ENCODE measurements around the gene UPF2. TPM values are rescaled to one million over a fixed set of nuclear protein-coding genes. Genes with fewer than 3 reads are reported as not detected.

Gene UPF2
- polyA plus RNA-seq, 1 donor (not counting 4 experiments of a cell fraction or from before 2014, with no cell fraction given), result 20.3 TPM

DNA sequence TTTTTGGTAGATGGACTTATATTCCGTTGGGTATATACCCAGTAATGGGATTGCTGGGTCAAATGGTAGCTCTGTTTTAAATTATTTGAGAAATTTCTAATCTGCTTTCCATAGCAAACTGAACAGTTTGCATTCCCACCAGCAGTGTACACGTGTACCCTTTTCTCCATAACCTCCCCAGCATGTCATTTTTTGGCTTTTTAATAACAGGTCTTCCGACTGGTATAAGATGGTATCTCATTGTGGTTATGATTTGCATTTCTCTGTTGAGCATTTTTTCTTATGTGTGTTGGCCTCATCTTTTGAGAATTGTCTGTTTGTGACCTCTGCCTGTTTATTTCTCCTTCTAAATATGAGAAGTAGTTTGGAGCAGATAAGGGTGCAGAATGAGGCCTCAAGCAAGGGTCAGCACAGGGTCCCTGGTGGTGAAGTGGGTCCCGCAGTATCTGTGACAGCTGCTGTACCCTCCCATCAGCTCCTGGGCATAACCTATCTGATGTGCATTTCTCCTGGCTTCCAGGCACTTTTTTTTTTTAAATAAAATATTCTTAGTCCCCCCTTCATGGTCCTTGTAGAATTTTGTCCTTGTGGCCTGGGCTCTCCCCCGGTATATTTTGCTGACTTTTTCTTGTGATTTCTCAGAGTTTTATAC is 145.9 kb downstream of the UPF2 start:
- no peak for FAIRE-seq
- Histone ChIP-seq H2AFZ (ENCODE audit: control insufficient read depth, low read length) (no peak overlapping the region), H3K4me2 (ENCODE audit: control insufficient read depth, extremely low read depth, insufficient read depth, low read depth, low read length) (no peak overlapping the region), H3K9ac (ENCODE audit: control insufficient read depth, extremely low read depth, insufficient read depth, low read length) (no peak overlapping the region), H3K79me2 (ENCODE audit: control insufficient read depth, insufficient read depth, low read length) (no peaks in the 10 kb centered on the region), H3K27me3 (ENCODE audit: control insufficient read depth, extremely low read depth, insufficient read depth, low read length) (no peaks in the 10 kb centered on the region), H3K27ac (ENCODE audit: control insufficient read depth, insufficient read depth, low read length) (no peak overlapping the region), H3K4me1 (ENCODE audit: control insufficient read depth, extremely low read depth, insufficient read depth, low read length) (peaks cover 16% of the 10 kb centered on the region), H3K9me3 (ENCODE audit: control insufficient read depth, low read depth, low read length) (no peaks in the 10 kb centered on the region), H4K20me1 (ENCODE audit: control insufficient read depth, extremely low read depth, insufficient read depth, low read length) (no peaks in the 10 kb centered on the region), H3K4me3 (ENCODE audit: control insufficient read depth in 2 of 3, extremely low read depth in 1 of 3, insufficient read depth in 2 of 3, low read depth in 1 of 3, low read length in 3 of 3) (no peak overlapping the region), H3K9me1 (ENCODE audit: control insufficient read depth, extremely low read depth, insufficient read depth, low read length) (no peaks in the 10 kb centered on the region), H3K36me3 (ENCODE audit: control insufficient read depth in 2 of 2, extremely low read depth in 1 of 2, insufficient read depth in 2 of 2, low read length in 2 of 2) (no peaks in the 10 kb centered on the region)
- DNase-seq (ENCODE audit: low read depth, low spot score), result no peak
- dilution Hi-C loops (cut with MboI; ENCODE audit: extremely low pct_ligation_motif_present, low sequenced_read_pairs), result no loop called here
- TF ChIP-seq, protein P1, sequence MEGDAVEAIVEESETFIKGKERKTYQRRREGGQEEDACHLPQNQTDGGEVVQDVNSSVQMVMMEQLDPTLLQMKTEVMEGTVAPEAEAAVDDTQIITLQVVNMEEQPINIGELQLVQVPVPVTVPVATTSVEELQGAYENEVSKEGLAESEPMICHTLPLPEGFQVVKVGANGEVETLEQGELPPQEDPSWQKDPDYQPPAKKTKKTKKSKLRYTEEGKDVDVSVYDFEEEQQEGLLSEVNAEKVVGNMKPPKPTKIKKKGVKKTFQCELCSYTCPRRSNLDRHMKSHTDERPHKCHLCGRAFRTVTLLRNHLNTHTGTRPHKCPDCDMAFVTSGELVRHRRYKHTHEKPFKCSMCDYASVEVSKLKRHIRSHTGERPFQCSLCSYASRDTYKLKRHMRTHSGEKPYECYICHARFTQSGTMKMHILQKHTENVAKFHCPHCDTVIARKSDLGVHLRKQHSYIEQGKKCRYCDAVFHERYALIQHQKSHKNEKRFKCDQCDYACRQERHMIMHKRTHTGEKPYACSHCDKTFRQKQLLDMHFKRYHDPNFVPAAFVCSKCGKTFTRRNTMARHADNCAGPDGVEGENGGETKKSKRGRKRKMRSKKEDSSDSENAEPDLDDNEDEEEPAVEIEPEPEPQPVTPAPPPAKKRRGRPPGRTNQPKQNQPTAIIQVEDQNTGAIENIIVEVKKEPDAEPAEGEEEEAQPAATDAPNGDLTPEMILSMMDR (optimal IDR thresholded peaks at IDR 0.05 in 1 of 3, IDR thresholded peaks at IDR 0.05 in 1 of 3, conservative IDR thresholded peaks at IDR 0.05 in 1 of 3; ENCODE audit: extremely low read depth in 1 of 3, insufficient read depth in 2 of 3, low read length in 3 of 3), result no peak
- TF ChIP-seq EZH2 (IDR thresholded peaks at IDR 0.05; ENCODE audit: low read length), result no peak

DNA sequence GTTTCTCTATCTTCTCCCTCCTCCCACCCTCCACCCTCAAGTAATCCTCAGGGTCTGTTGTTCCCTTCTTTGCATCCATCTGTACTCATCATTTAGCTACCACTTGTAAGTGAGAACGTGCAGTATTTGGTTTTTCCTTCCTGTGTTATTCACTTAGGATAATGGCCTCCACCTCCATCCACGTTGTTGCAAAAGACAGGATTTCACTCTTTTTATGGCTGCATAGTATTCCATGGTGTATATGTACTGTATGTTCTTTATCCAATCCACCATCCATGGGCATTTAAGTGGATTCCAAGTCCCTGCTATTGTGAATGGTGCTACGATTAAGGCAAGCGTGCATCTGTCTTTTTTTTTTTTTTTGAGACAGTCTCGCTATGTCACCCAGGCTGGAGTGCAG is 147.0 kb downstream of the UPF2 start:
- dilution Hi-C loops (cut with MboI; ENCODE audit: extremely low pct_ligation_motif_present, low sequenced_read_pairs), result no loop called here
- Histone ChIP-seq H2AFZ (ENCODE audit: control insufficient read depth, low read length) (no peak overlapping the region), H3K27ac (ENCODE audit: control insufficient read depth, insufficient read depth, low read length) (no peak overlapping the region), H3K9ac (ENCODE audit: control insufficient read depth, extremely low read depth, insufficient read depth, low read length) (no peak overlapping the region), H3K27me3 (ENCODE audit: control insufficient read depth, extremely low read depth, insufficient read depth, low read length) (no peaks in the 10 kb centered on the region), H3K9me1 (ENCODE audit: control insufficient read depth, extremely low read depth, insufficient read depth, low read length) (no peaks in the 10 kb centered on the region), H3K4me2 (ENCODE audit: control insufficient read depth, extremely low read depth, insufficient read depth, low read depth, low read length) (no peak overlapping the region), H4K20me1 (ENCODE audit: control insufficient read depth, extremely low read depth, insufficient read depth, low read length) (no peaks in the 10 kb centered on the region), H3K9me3 (ENCODE audit: control insufficient read depth, low read depth, low read length) (no peaks in the 10 kb centered on the region), H3K79me2 (ENCODE audit: control insufficient read depth, insufficient read depth, low read length) (no peaks in the 10 kb centered on the region), H3K4me1 (ENCODE audit: control insufficient read depth, extremely low read depth, insufficient read depth, low read length) (peaks cover 16% of the 10 kb centered on the region), H3K36me3 (ENCODE audit: control insufficient read depth in 2 of 2, extremely low read depth in 1 of 2, insufficient read depth in 2 of 2, low read length in 2 of 2) (no peaks in the 10 kb centered on the region), H3K4me3 (ENCODE audit: control insufficient read depth in 2 of 3, extremely low read depth in 1 of 3, insufficient read depth in 2 of 3, low read depth in 1 of 3, low read length in 3 of 3) (no peak overlapping the region)
- DNase-seq (ENCODE audit: low read depth, low spot score) (no peak), FAIRE-seq (no peak)
- TF ChIP-seq EZH2 (IDR thresholded peaks at IDR 0.05; ENCODE audit: low read length), result no peak
- TF ChIP-seq, protein P1 (optimal IDR thresholded peaks at IDR 0.05 in 1 of 3, IDR thresholded peaks at IDR 0.05 in 1 of 3, conservative IDR thresholded peaks at IDR 0.05 in 1 of 3; ENCODE audit: extremely low read depth in 1 of 3, insufficient read depth in 2 of 3, low read length in 3 of 3), result no peak
